ENCODE results near the gene ZSCAN20.

- TF ChIP-seq CTCF (IDR thresholded peaks at IDR 0.05) (no peak), POLR2A (IDR thresholded peaks at IDR 0.05) (no peak)
Observed at GRCh38 chr1:33507661-33508060, 35.2 kb downstream of the ZSCAN20 start.
